GM23248 (cell line): ENCODE measurements around the gene MAPKAPK5. TPM values are rescaled to one million over a fixed set of nuclear protein-coding genes. Genes with fewer than 3 reads are reported as not detected.
"Not testable (repeated sequence)": the region's sequence is repeated elsewhere in the genome, so short reads cannot be mapped to it uniquely, and the experiment has no call there.

Source experiments
- DNase-seq: peaks from one replicate; pipeline ENCODE4 v3.0.0-alpha.2; 2015
- H2AFZ ChIP-seq: fragments of 200-600 bp; sonication (generic); 2 replicates; pipeline ENCODE4 v1.6.1; 2016; ENCODE audit warnings: antibody characterized with exemption
- H3F3A ChIP-seq: fragments of 200-600 bp; sonication (generic); 2 replicates; pipeline ENCODE4 v1.6.1; 2016; ENCODE audit warnings: mild to moderate bottlenecking, antibody characterized with exemption, mixed run types; ENCODE audit not compliant: insufficient read depth
- H3K27ac ChIP-seq: fragments of 200-600 bp; sonication (generic); 2 replicates; pipeline ENCODE4 v1.5.1; 2016; ENCODE audit warnings: mild to moderate bottlenecking
- H3K27me3 ChIP-seq: fragments of 200-600 bp; sonication (generic); replicated peaks from 2 replicates; pipeline ENCODE4 v1.6.1; 2016; ENCODE audit warnings: mild to moderate bottlenecking; ENCODE audit not compliant: insufficient read depth
- H3K36me3 ChIP-seq: fragments of 200-600 bp; sonication (generic); 2 replicates; pipeline ENCODE4 v1.6.1; 2016; ENCODE audit warnings: low read depth, mild to moderate bottlenecking
- H3K4me1 ChIP-seq: fragments of 200-600 bp; sonication (generic); 2 replicates; pipeline ENCODE4 v1.6.1; 2016; ENCODE audit warnings: mild to moderate bottlenecking; ENCODE audit not compliant: insufficient read depth
- H3K4me2 ChIP-seq: fragments of 200-600 bp; sonication (generic); one replicate; pipeline ENCODE4 v1.6.1; 2016; ENCODE audit warnings: mild to moderate bottlenecking; ENCODE audit not compliant: unreplicated experiment
- H3K4me3 ChIP-seq: fragments of 200-600 bp; sonication (generic); 2 replicates; pipeline ENCODE4 v1.5.1; 2016; ENCODE audit warnings: mild to moderate bottlenecking
- H3K79me2 ChIP-seq: fragments of 200-600 bp; sonication (generic); 2 replicates; pipeline ENCODE4 v1.6.1; 2016; ENCODE audit warnings: mild to moderate bottlenecking; ENCODE audit not compliant: insufficient read depth
- H3K9ac ChIP-seq: fragments of 200-600 bp; sonication (generic); 2 replicates; pipeline ENCODE4 v1.6.1; 2016; ENCODE audit warnings: mild to moderate bottlenecking
- H3K9me2 ChIP-seq: fragments of 200-600 bp; sonication (generic); 2 replicates; pipeline ENCODE4 v1.6.1; 2016; ENCODE audit warnings: mixed run types, mild to moderate bottlenecking, moderate library complexity; ENCODE audit not compliant: insufficient read depth
- H3K9me3 ChIP-seq: fragments of 200-600 bp; sonication (generic); one replicate; pipeline ENCODE4 v1.6.1; 2017; ENCODE audit warnings: low read depth
- H4K20me1 ChIP-seq: fragments of 200-600 bp; sonication (generic); 2 replicates; pipeline ENCODE4 v1.6.0; 2016; ENCODE audit not compliant: insufficient read depth
- EZH2 ChIP-seq: fragments of 200-600 bp; sonication (generic); IDR thresholded peaks from 2 replicates; pipeline ENCODE4 v1.6.1; 2018; ENCODE audit warnings: antibody characterized with exemption, mild to moderate bottlenecking; ENCODE audit not compliant: insufficient read depth, poor library complexity, severe bottlenecking
- EZH2phosphoT487 ChIP-seq: fragments of 200-600 bp; sonication (generic); IDR thresholded peaks from 2 replicates; pipeline ENCODE4 v1.6.1; 2018; ENCODE audit warnings: antibody characterized with exemption, moderate library complexity, mild to moderate bottlenecking, low read depth; ENCODE audit not compliant: insufficient read depth
- WGBS, 2 experiments: methylation state at CpG; one replicate each; pipeline ENCODE4 v1.1.6; 2015 to 2017; ENCODE audit warnings: low lambda C conversion rate in 2 of 2, low coverage in 1 of 2; ENCODE audit errors: missing lambda C conversion rate in 2 of 2; 5-methylcytosine and 5-hydroxymethylcytosine counted together
- in situ Hi-C: fragments of 300-500 bp; cut with MboI; formaldehyde crosslinking; loops from 2 replicates; pipeline ENCODE4 v1.15.0; 2020
- polyA plus RNA-seq: library from polyadenylated mRNA; unstranded; fragments of >200 nt; fragmentation: Nextera tagmentation; extraction: Ambion mirVana; gene quantifications from 2 replicates; pipeline ENCODE4 v1.2.1, GENCODE V29; 2016
- total RNA-seq: library from RNA; depleted of rRNA; stranded (reverse); fragments of >200 nt; shearing (Covaris generic); gene quantifications from 2 replicates; pipeline ENCODE4 v1.2.3, GENCODE V29; 2014

The MAPKAPK5 gene
- total and polyA plus RNA-seq, 2 experiments from 2014 or later: 23.1 to 31.2 TPM

- no peaks in the 10 kb centered on the region for H3K36me3 ChIP-seq
Measured at GRCh38 chr12:111812881-111813741, 28.9 kb upstream of the MAPKAPK5 start.

GRCh38 chr12:111816065-111816615 is 25.9 kb upstream of the MAPKAPK5 start:
- no peak overlapping the region for H3K9ac ChIP-seq
- no peaks in the 10 kb centered on the region for H3K79me2 ChIP-seq
- no peaks in the 10 kb centered on the region for H3K9me3 ChIP-seq
- DNase-seq: no peak
- H3F3A ChIP-seq: no peaks in the 10 kb centered on the region
- H3K9me2 ChIP-seq: no peaks in the 10 kb centered on the region
- H3K4me3 ChIP-seq: no peak overlapping the region
- H4K20me1 ChIP-seq: no peaks in the 10 kb centered on the region
- in situ Hi-C loops: no loop called here
- H3K4me2 ChIP-seq: no peak overlapping the region
- no peak for TF ChIP-seq EZH2
- no peak for TF ChIP-seq EZH2phosphoT487
- H2AFZ ChIP-seq: no peak overlapping the region
- no peaks in the 10 kb centered on the region for H3K36me3 ChIP-seq
- H3K4me1 ChIP-seq: no peaks in the 10 kb centered on the region
- WGBS, 2 experiments: 64 to 70% methylated on average over 6 of the region's 6 CpGs
- no peak overlapping the region for H3K27ac ChIP-seq
- peaks cover 24% of the 10 kb centered on the region for H3K27me3 ChIP-seq

More at GRCh38 chr12:111812881-111813741, 28.9 kb upstream of the MAPKAPK5 start:
- peak overlapping the region; percentile 49; the same call in 1 of the 2 replicates for H2AFZ ChIP-seq
- no peaks in the 10 kb centered on the region for H3F3A ChIP-seq
- in situ Hi-C loops: no loop called here
- H3K9me3 ChIP-seq: no peaks in the 10 kb centered on the region
- TF ChIP-seq EZH2phosphoT487 (no peak), EZH2 (no peak)
- H3K4me2 ChIP-seq: no peak overlapping the region
- no peaks in the 10 kb centered on the region for H4K20me1 ChIP-seq
- H3K4me1 ChIP-seq: no peaks in the 10 kb centered on the region
- H3K9ac ChIP-seq: no peak overlapping the region
- H3K27me3 ChIP-seq: 0 out of 2 replicates have a peak, but pooled peaks cover 12% of the 10 kb centered on the region
- no peak overlapping the region for H3K27ac ChIP-seq
- peak; percentile 93 for DNase-seq
- H3K79me2 ChIP-seq: no peaks in the 10 kb centered on the region
- WGBS, 2 experiments: 4% methylated on average over 13 of the region's 13 CpGs
- H3K9me2 ChIP-seq: no peaks in the 10 kb centered on the region
- H3K4me3 ChIP-seq: no peak overlapping the region

DNA sequence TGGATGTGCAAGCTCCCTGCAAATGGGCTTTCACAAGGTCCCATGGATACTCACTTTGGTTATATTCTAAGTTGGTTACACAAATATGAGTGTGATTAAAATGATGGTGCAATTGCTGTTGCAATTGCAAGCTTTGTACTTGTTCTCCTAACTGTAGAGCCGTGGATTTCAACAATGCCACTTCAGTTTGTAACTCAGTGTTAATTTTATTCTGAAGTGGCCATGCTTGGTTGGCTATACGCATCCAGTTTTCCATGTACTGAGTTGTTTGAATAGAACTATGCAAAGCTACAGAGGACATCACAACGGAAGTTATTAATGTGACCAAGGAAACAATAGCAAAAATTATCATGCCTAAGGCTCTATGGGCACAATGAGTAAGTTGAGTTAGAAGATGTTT is 25.1 kb upstream of the MAPKAPK5 start:
- H4K20me1 ChIP-seq, H3K27ac ChIP-seq, H3K9me3 ChIP-seq, H3K36me3 ChIP-seq, H2AFZ ChIP-seq, H3K4me2 ChIP-seq, H3K9me2 ChIP-seq, in situ Hi-C loops, H3K4me1 ChIP-seq, H3F3A ChIP-seq, H3K9ac ChIP-seq, H3K4me3 ChIP-seq, DNase-seq, H3K79me2 ChIP-seq: not testable (repeated sequence)
- WGBS, 2 experiments: 75% methylated on average over 3 of the region's 3 CpGs
- H3K27me3 ChIP-seq: peaks cover 31% of the 10 kb centered on the region

DNA sequence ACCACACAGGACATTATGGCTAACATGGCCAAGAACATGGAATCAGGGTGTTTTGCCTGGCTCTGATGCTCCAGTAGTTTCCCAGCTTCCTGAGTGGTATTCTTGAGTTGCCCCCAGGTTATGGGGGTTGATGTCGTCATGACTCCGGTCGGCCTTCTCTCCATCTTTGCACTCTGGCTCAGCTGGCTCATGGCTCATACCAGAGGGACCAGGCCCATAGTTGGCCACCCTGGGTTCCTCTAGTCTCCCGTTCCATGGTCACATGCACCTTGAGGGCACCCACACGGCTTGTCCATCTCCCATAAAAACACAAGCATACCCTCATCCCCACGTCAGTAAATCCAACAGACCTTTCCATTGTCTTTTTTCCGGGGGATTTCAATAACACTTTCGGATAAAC is 23.7 kb upstream of the MAPKAPK5 start:
- 73 to 78% methylated on average over 8 of the region's 8 CpGs for WGBS, 2 experiments
- Histone ChIP-seq H3F3A (no peaks in the 10 kb centered on the region), H3K9me3 (no peaks in the 10 kb centered on the region), H3K27me3 (peaks cover 43% of the 10 kb centered on the region), H3K27ac (no peak overlapping the region), H3K9me2 (no peaks in the 10 kb centered on the region), H3K4me1 (no peaks in the 10 kb centered on the region), H4K20me1 (no peaks in the 10 kb centered on the region), H3K79me2 (no peaks in the 10 kb centered on the region), H3K4me3 (no peak overlapping the region), H3K4me2 (no peak overlapping the region), H3K9ac (no peak overlapping the region), H2AFZ (no peak overlapping the region), H3K36me3 (no peaks in the 10 kb centered on the region)
- in situ Hi-C loops: no loop called here
- DNase-seq: no peak
- TF ChIP-seq EZH2phosphoT487 (no peak), EZH2 (no peak)
